ENCODE measurements around the gene DYRK1B. TPM values are rescaled to one million over a fixed set of nuclear protein-coding genes. Genes with fewer than 3 reads are reported as not detected.
"Not testable (repeated sequence)": the region's sequence is repeated elsewhere in the genome, so short reads cannot be mapped to it uniquely, and the experiment has no call there.

DYRK1B gene
- total RNA-seq (2014; rRNA removed; shearing (Covaris generic)), result 2.0 and 3.0 TPM in 2 replicates
- 7.4 and 9.2 TPM in 2 replicates for total RNA-seq (2022)
- Bru-seq, nascent RNA, result percentile 47 among the genes with signal in this experiment
- BruChase-seq, experiment 1, labeled RNA remaining after a 6-hour chase, result percentile 57 among the genes with signal in this experiment
- BruChase-seq, experiment 2, labeled RNA remaining after a 2-hour chase, result percentile 57 among the genes with signal in this experiment
- long read RNA-seq, partial matches to known transcripts, result 1 of 4 reads
- long read RNA-seq, other reads (novel, unspliced or antisense), result 0 of 4 reads

- Histone ChIP-seq H3K9me3 (ENCODE audit: low read length) (no peaks in the 10 kb centered on the region), H3K9me2 (ENCODE audit: insufficient read depth, low read length) (no peaks in the 10 kb centered on the region), H3K4me2 (ENCODE audit: low read length) (peak within 1 kb of the TSS; percentile 76), H3K27ac (ENCODE audit: low read depth, low read length, poor library complexity, severe bottlenecking) (peak within 1 kb of the TSS; percentile 22), H3K4me1 (ENCODE audit: insufficient read depth, low read length, poor library complexity, severe bottlenecking) (peaks cover 16% of the 10 kb centered on the region), H2AFZ (ENCODE audit: low read length) (no peak within 1 kb of the TSS), H3K79me2 (ENCODE audit: insufficient read depth, low read depth, low read length) (no peaks in the 10 kb centered on the region), H4K20me1 (ENCODE audit: insufficient read depth, low read length) (no peaks in the 10 kb centered on the region), H3K4me3 (ENCODE audit: low read depth, low read length, poor library complexity, severe bottlenecking) (peak within 1 kb of the TSS; percentile 68), H3K36me3 (ENCODE audit: insufficient read depth, low read length) (peaks cover 89% of the 10 kb centered on the region)
- BruUV-seq (replicated peaks), result no TSS peak
- intact Hi-C loops (cut with micrococcal nuclease; ENCODE audit: unreplicated experiment), result no loop called here
- no peak for TF ChIP-seq EZH2phosphoT487 (IDR thresholded peaks at IDR 0.05; ENCODE audit: borderline replicate concordance, low read depth, low read length)
- TF ChIP-seq CTCF (conservative IDR thresholded peaks at IDR 0.05; ENCODE audit: low read length), result no peak
- DNase-seq (ENCODE audit: low spot score), result peak; percentile 97
- CTCF ChIA-PET (ENCODE audit: unreplicated experiment), result interaction anchor here (0.6 to 1.7 kb wide), 7 partner anchors 10 to 1991 kb away, joined by 3 to 12 read pairs (median 5); no protein-coding TSS in a partner anchor
- POLR2A ChIA-PET, result interaction anchor here (0.6 to 1.3 kb wide), 6 partner anchors 9 to 1723 kb away, joined by 3 to 7 read pairs (median 6); no protein-coding TSS in a partner anchor
These were observed at the start of gene DYRK1B for GRCh38 chr19:39833464-39834286. Gene DYRK1B (minus strand): TSS chr19:39834162. CDS start chr19:39831867, 2,295 bp downstream.

GRCh38 chr19:39882645-39883044 is 48.7 kb upstream of the DYRK1B start:
- H3K27ac ChIP-seq (ENCODE audit: low read depth, low read length, poor library complexity, severe bottlenecking); H3K36me3 ChIP-seq (ENCODE audit: insufficient read depth, low read length); H3K4me1 ChIP-seq (ENCODE audit: insufficient read depth, low read length, poor library complexity, severe bottlenecking); intact Hi-C loops (cut with micrococcal nuclease; ENCODE audit: unreplicated experiment); H3K4me3 ChIP-seq (ENCODE audit: low read depth, low read length, poor library complexity, severe bottlenecking); H2AFZ ChIP-seq (ENCODE audit: low read length); POLR2A ChIA-PET; DNase-seq (ENCODE audit: low spot score); H3K79me2 ChIP-seq (ENCODE audit: insufficient read depth, low read depth, low read length); H4K20me1 ChIP-seq (ENCODE audit: insufficient read depth, low read length); CTCF ChIA-PET (ENCODE audit: unreplicated experiment); H3K4me2 ChIP-seq (ENCODE audit: low read length); H3K9me2 ChIP-seq (ENCODE audit: insufficient read depth, low read length); BruUV-seq (replicated peaks); H3K9me3 ChIP-seq (ENCODE audit: low read length): not testable (repeated sequence)

GRCh38 chr19:39881495-39882110 is 47.6 kb upstream of the DYRK1B start:
- H3K36me3 ChIP-seq (ENCODE audit: insufficient read depth, low read length); H3K9me2 ChIP-seq (ENCODE audit: insufficient read depth, low read length); H3K4me1 ChIP-seq (ENCODE audit: insufficient read depth, low read length, poor library complexity, severe bottlenecking); BruUV-seq (replicated peaks); H3K27ac ChIP-seq (ENCODE audit: low read depth, low read length, poor library complexity, severe bottlenecking); POLR2A ChIA-PET; H3K4me3 ChIP-seq (ENCODE audit: low read depth, low read length, poor library complexity, severe bottlenecking); H3K79me2 ChIP-seq (ENCODE audit: insufficient read depth, low read depth, low read length); intact Hi-C loops (cut with micrococcal nuclease; ENCODE audit: unreplicated experiment); H4K20me1 ChIP-seq (ENCODE audit: insufficient read depth, low read length); H3K9me3 ChIP-seq (ENCODE audit: low read length); CTCF ChIA-PET (ENCODE audit: unreplicated experiment): not testable (repeated sequence)
- peak; percentile 74 for DNase-seq (ENCODE audit: low spot score)
- peak; percentile 72 for TF ChIP-seq CTCF (conservative IDR thresholded peaks at IDR 0.05; ENCODE audit: low read length)
- H2AFZ ChIP-seq (ENCODE audit: low read length), result 0 out of 2 replicates have a peak overlapping the region, but pooled peaks have one; percentile 37
- peak overlapping the region; percentile 39; the same call in 1 of the 2 replicates for H3K4me2 ChIP-seq (ENCODE audit: low read length)

GRCh38 chr19:39880241-39880640 is 46.3 kb upstream of the DYRK1B start:
- H4K20me1 ChIP-seq (ENCODE audit: insufficient read depth, low read length); H3K4me1 ChIP-seq (ENCODE audit: insufficient read depth, low read length, poor library complexity, severe bottlenecking); H3K79me2 ChIP-seq (ENCODE audit: insufficient read depth, low read depth, low read length); H3K36me3 ChIP-seq (ENCODE audit: insufficient read depth, low read length); H2AFZ ChIP-seq (ENCODE audit: low read length); H3K4me3 ChIP-seq (ENCODE audit: low read depth, low read length, poor library complexity, severe bottlenecking); H3K27ac ChIP-seq (ENCODE audit: low read depth, low read length, poor library complexity, severe bottlenecking); DNase-seq (ENCODE audit: low spot score); H3K9me3 ChIP-seq (ENCODE audit: low read length); POLR2A ChIA-PET; intact Hi-C loops (cut with micrococcal nuclease; ENCODE audit: unreplicated experiment); CTCF ChIA-PET (ENCODE audit: unreplicated experiment); H3K9me2 ChIP-seq (ENCODE audit: insufficient read depth, low read length); H3K4me2 ChIP-seq (ENCODE audit: low read length); BruUV-seq (replicated peaks): not testable (repeated sequence)

All from OCI-LY7 (cell line).